ENCODE results near the gene TGFBR2. TPM values are rescaled to one million over a fixed set of nuclear protein-coding genes. Genes with fewer than 3 reads are reported as not detected.

TGFBR2 gene
- total RNA-seq, 1 donor = 37.1 TPM

GRCh38 chr3:30720586-30721313 lies 114.3 kb downstream of the TGFBR2 start:
- no peak overlapping the region for H3K4me3 ChIP-seq (ENCODE audit: low read depth, low read length)
- peak; percentile 85 for DNase-seq (ENCODE audit: low read depth)
- no peak for TF ChIP-seq CTCF (IDR thresholded peaks at IDR 0.05; ENCODE audit: insufficient read depth, low read depth, low read length)

- no peak overlapping the region for H3K4me3 ChIP-seq (ENCODE audit: low read depth, low read length)
- DNase-seq (ENCODE audit: low read depth) = no peak
- no peak for TF ChIP-seq CTCF (IDR thresholded peaks at IDR 0.05; ENCODE audit: insufficient read depth, low read depth, low read length)
Observed at GRCh38 chr3:30721314-30721634, 114.9 kb downstream of the TGFBR2 start.

GRCh38 chr3:30723211-30723610 lies 116.8 kb downstream of the TGFBR2 start:
- no peak for DNase-seq (ENCODE audit: low read depth)
- no peak overlapping the region for H3K4me3 ChIP-seq (ENCODE audit: low read depth, low read length)
- TF ChIP-seq CTCF (IDR thresholded peaks at IDR 0.05; ENCODE audit: insufficient read depth, low read depth, low read length) = no peak

GRCh38 chr3:30724863-30725262 lies 118.5 kb downstream of the TGFBR2 start:
- H3K4me3 ChIP-seq (ENCODE audit: low read depth, low read length) = no peak overlapping the region
- TF ChIP-seq CTCF (IDR thresholded peaks at IDR 0.05; ENCODE audit: insufficient read depth, low read depth, low read length) = no peak
- no peak for DNase-seq (ENCODE audit: low read depth)

GRCh38 chr3:30728143-30728542 lies 121.7 kb downstream of the TGFBR2 start:
- DNase-seq (ENCODE audit: low read depth) = no peak

GRCh38 chr3:30729512-30729911 lies 123.1 kb downstream of the TGFBR2 start:
- TF ChIP-seq CTCF (IDR thresholded peaks at IDR 0.05; ENCODE audit: insufficient read depth, low read depth, low read length) = no peak
- no peak overlapping the region for H3K4me3 ChIP-seq (ENCODE audit: low read depth, low read length)
- no peak for DNase-seq (ENCODE audit: low read depth)

More at GRCh38 chr3:30728143-30728542, 121.7 kb downstream of the TGFBR2 start:
- no peak overlapping the region for H3K4me3 ChIP-seq (ENCODE audit: low read depth, low read length)
- TF ChIP-seq CTCF (IDR thresholded peaks at IDR 0.05; ENCODE audit: insufficient read depth, low read depth, low read length) = no peak

GRCh38 chr3:30729936-30730335 lies 123.5 kb downstream of the TGFBR2 start:
- no peak for TF ChIP-seq CTCF (IDR thresholded peaks at IDR 0.05; ENCODE audit: insufficient read depth, low read depth, low read length)
- DNase-seq (ENCODE audit: low read depth) = no peak
- H3K4me3 ChIP-seq (ENCODE audit: low read depth, low read length) = no peak overlapping the region

All from fibroblast of villous mesenchyme (primary cell).